ENCODE results near the gene PM20D1.

The PM20D1 gene

GRCh38 chr1:205803986-205804385 lies 45.9 kb downstream of the PM20D1 start:
- no peak for DNase-seq

DNA sequence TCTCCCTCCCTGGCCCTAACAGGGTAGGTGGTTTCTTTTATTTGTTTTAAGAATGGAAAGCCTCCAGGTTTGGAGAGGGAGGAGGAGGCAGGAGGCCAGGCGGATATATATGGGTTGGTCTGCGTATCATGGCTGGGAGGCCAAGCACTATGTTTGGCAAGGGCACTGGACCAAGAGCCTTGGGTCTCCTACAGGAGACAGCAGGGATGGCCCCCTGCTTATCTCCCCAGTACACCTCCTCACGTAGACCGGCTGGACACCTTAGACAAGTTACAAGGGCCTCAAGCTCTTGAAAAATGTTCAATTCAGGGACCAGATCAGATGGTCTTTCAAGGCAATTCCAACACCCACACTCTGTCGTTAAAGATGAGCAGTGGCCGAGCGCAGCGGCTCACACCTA lies 47.9 kb downstream of the PM20D1 start:
- DNase-seq: no peak

- DNase-seq: no peak
Observed at GRCh38 chr1:205800981-205801703, 48.8 kb downstream of the PM20D1 start.

DNA sequence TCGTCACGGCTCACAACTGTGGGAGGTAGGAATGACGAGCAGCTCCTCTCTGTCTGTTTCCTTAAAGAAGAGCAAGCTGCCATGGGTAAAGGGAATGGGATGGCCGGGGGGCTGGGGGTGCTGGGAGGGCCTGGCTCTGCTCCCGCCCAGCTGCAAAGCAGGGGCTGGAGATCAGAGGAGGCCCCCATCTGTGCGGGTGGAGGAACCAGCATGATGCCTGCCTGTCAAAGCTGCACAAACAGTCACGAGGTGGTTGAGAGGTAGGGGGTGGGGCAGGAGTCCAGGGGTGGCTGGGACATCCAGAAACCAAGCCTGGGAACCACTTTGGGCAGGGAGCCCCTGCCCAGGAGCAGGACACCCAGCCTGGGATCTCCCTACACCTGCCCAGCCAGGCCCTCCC lies 49.5 kb downstream of the PM20D1 start:
- DNase-seq: no peak

GRCh38 chr1:205798577-205798976 lies 51.4 kb downstream of the PM20D1 start:
- no peak for DNase-seq

- no peak for DNase-seq
Observed at GRCh38 chr1:205797168-205797567, 52.8 kb downstream of the PM20D1 start.

- no peak for DNase-seq
Observed at GRCh38 chr1:205794011-205794730, 55.8 kb downstream of the PM20D1 start.

DNA sequence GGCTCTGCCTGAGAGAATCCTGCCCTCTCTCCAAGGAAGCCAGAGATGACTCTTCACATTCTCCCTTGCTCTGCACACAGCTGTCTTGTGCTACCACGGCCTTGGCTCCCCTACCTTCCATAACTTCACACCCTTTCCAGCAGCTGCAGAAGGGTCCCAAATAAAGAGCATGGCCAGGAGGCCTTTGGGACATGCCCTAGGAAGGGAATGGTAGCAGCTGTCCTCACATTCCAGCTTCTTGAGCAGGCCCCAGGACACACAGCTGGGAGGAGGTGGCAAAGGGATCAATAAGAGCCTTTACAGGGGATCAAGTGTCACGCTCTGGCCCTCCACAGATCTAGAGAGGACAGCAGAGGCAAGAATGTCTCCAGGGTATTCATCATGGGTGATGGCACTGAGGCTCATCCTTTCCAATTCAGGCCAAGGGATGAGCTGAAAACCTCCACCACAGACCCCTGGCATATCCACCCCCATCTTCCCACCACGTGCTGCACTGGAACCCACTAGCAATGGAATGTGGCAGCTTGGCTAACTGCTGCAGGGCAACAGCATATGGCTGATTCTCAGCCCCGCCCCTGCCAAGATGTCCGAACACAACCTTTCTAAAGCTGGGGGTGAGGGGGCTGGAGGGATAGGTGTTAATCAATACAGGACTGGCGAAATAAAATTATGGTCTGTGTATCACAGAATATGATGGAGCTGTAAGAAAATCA lies 56.8 kb downstream of the PM20D1 start:
- no peak for DNase-seq

- no peak for DNase-seq
Observed at GRCh38 chr1:205792481-205792881, 57.5 kb downstream of the PM20D1 start.

GRCh38 chr1:205791568-205792180 lies 58.3 kb downstream of the PM20D1 start:
- DNase-seq: peak; percentile 25

- DNase-seq: no peak
Observed at GRCh38 chr1:205787287-205787916, 62.5 kb downstream of the PM20D1 start.

- no peak for DNase-seq
Observed at GRCh38 chr1:205786601-205787000, 63.3 kb downstream of the PM20D1 start.

GRCh38 chr1:205785446-205785845 lies 64.5 kb downstream of the PM20D1 start:
- DNase-seq: no peak

DNA sequence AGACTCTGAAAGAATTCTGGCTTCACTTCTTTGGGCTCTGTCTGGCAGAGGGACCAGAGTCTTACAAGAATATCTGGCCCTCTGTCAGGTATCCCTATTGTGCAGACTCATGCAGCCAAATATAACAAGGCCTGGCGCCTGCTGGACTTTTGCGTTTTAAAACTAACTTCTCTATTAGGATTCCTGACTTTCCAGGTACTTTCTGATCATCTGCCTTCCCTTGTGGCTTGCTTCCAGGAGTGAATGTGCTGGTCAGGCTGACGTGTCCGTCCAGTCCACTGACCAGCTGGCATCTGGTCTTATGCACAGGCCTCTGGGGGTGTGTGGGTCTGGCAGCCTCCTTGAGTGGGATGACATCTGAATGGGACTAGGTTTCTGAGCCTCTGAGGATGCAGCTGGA lies 66.0 kb downstream of the PM20D1 start:
- DNase-seq: peak; percentile 84

DNA sequence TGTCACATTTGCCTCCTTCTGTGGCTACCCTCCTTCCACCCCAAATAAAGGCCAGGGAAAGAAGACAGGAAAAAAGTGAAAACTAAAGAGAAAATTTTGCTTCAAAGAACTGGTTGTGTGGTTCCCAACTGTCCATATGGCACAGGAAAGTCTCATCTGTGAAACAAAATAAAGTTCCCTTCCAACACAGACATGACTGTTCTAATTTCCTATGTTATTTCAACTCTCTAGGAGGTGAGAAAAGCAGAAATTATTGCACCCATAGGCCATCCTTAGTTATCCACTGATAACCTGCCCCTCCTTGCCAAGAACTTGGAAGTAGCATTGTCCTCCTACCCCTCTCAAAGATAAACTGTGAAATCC lies 66.5 kb downstream of the PM20D1 start:
- DNase-seq: no peak

DNA sequence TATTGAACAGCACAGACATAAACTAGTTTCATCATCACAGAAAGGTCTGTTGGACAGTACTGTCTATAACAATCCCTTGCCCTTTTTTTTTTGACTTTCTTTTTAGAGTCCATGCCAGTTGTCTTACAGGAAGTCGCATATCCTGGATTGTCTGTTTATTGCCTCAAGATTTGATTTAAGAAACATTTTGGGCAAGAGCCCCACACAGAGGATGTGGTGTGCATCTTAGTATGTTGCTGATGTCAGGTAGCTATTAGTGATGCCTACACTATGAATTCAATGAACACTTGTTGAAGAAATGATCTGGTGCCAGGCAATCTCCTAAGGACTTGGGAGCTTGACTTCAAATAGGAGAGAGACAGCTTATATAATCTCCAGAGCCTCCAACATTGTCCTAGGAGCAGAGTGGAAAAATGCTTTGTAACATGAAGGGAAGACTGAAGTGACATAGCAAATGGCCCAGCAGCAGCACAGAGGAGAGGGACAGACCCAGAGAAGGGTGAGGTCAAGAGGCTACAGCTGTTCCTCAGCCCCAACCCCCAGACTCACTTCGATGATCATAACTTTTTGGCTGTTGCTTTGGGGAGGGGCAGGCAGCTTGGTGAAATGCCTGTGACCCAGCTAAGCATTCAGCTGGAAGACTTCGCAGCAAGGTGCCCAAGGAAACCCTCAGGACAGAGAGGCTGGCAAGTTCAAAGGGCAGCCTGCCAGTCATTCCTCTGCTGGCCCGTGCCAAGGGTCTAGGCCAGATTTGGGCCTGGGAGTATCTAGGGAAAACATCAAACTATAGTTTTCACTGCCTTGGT lies 67.1 kb downstream of the PM20D1 start:
- no peak for DNase-seq

GRCh38 chr1:205780335-205780734 lies 69.6 kb downstream of the PM20D1 start:
- no peak for DNase-seq
